ENCODE measurements around the gene XIRP1.

The XIRP1 gene

GRCh38 chr3:39209329-39209970 lies 17.1 kb upstream of the XIRP1 start:
- DNase-seq: no peak

DNA sequence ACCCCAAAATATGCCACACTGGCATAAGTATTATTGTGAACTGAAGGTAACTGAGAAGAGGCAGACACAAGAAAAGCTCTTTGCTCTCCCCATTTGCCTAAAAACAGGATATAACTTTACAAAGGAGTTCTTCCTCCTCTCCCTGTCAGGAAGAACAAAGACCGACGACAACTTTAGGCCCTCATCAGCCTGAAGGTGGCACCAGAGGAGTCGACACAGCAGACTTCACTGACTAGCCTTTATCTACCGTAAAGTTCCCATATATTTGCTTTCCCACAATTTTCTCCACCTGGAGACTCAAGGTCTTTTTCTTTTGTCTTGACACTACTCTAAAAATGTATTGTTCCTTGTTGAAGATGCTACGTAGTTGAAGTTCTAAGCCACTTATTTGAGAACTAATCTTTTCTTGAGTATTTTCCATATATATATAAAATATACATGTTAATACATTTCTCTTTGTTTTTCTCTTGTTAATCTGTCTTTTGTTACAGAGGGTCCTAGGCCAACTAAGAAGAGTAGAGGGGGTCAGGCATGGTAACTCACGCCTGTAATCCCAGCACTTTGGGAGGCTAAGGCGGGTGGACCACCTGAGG lies 16.2 kb upstream of the XIRP1 start:
- DNase-seq: peak; percentile 64

- no peak for DNase-seq
These were observed 15.2 kb upstream of the XIRP1 start for GRCh38 chr3:39207361-39208186.

DNA sequence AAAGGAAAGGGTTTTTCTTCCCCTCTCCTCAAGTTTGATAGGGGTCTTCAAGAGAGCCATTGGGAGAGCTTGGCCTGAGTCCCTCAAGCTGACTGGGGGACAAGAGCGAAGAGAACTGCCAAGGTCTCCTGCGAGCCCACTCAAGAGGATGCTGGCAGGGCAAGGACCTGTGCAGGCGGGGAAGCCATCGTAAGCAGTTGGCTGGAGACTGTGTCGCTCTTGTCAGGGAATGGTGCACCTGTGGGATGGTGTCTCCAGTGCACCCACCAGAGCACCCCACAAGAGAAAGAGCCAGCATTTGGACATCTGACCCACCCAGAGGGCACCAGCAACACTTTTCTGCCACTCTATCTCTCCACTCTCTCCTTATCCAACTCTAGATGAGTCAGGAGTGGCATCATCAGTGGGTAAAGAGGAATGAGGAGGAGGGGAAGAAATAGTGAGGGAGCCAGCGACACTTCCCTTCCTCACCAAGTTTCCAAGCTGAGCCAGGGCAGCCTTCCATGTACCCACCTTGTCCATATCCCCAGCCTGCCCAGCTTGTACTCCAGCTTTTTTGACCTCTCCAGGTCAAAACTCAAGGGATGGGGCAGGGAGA lies 13.6 kb upstream of the XIRP1 start:
- DNase-seq: no peak

GRCh38 chr3:39205131-39205530 lies 12.7 kb upstream of the XIRP1 start:
- DNase-seq: no peak

GRCh38 chr3:39203860-39204259 lies 11.5 kb upstream of the XIRP1 start:
- no peak for DNase-seq

- DNase-seq: no peak
These were observed 11.0 kb upstream of the XIRP1 start for GRCh38 chr3:39203402-39203801.

- DNase-seq: no peak
These were observed 9.7 kb upstream of the XIRP1 start for GRCh38 chr3:39202094-39202493.

GRCh38 chr3:39196671-39197356 lies 4.4 kb upstream of the XIRP1 start:
- no peak for DNase-seq

DNA sequence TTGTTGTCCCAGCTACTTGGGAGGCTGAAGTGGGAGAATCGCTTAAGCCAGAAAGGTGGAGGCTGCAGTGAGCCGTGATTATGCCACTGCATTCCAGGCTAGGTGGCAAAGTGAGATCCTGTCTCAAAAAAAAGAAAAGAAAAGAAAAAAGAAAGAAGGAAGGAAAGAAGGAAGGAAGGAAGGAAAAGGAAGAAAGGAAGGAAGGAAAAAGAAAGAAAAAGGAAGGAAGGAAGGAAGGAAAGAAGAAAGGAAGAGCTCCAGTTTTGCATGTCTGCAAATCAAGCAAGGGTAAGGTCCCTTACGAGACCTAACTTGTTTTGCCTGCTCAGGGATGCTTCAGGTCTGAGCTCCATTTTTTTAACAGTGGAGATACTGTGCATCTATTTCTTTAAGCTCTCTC lies 3.6 kb upstream of the XIRP1 start:
- no peak for DNase-seq

DNA sequence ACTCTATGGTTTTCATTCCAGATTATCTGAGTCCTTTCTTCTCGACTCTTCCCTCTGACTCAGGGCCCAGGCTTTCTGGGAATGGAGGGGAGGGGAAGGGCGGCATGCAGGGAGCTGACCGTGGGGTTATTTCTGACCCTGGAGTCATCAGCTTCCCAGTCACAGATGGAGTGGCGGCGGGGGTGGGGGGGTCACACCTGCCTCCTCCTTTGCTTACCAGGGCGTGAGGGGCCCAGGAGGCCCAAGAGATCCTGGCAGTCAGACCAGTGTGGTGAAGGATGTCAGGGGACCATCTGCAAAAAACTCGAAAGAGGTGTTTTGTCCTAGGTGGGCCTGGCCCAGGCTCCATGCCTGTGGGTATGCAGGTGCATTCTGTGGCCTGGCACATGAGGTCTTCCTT lies 996 bp upstream of the XIRP1 start:
- DNase-seq: no peak

DNA sequence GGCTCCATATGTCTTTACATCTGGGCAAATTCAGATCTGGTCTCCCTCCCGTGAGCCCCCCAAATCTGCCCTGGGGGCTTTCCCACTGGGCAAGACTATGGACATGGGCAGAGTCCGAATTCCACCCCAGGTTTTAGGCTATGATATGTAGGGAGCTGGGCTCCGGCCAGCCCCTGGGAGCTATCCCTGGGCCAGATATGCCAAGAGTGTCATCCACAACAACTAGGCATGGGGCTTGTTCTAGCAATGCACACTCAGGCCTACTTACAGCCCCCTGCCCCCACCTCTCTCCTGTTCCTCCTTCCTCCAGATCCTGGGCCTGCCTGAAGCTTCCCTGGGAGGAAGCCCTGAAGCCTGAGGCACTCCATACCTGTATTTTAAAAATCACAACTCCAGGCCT lies 622 bp downstream of the XIRP1 start:
- DNase-seq: no peak

GRCh38 chr3:39191111-39191510 lies 1.3 kb downstream of the XIRP1 start:
- no peak for DNase-seq

GRCh38 chr3:39190281-39191025 lies 1.9 kb downstream of the XIRP1 start:
- DNase-seq: no peak

- DNase-seq: peak; percentile 53
These were observed 2.5 kb downstream of the XIRP1 start for GRCh38 chr3:39189959-39190269.

GRCh38 chr3:39189150-39189958 lies 3.0 kb downstream of the XIRP1 start:
- DNase-seq: no peak

- DNase-seq: no peak
These were observed 3.9 kb downstream of the XIRP1 start for GRCh38 chr3:39188271-39189149.

GRCh38 chr3:39187372-39188155 lies 4.8 kb downstream of the XIRP1 start:
- DNase-seq: no peak

GRCh38 chr3:39186692-39187151 lies 5.7 kb downstream of the XIRP1 start:
- DNase-seq: no peak
